ENCODE results near the gene MPC1L. TPM values are rescaled to one million over a fixed set of nuclear protein-coding genes. Genes with fewer than 3 reads are reported as not detected.

Gene MPC1L
- total RNA-seq: not detected

GRCh38 chrX:40623139-40623536 is at the start of gene MPC1L:
MPC1L (plus strand) TSS chrX:40623428; CDS start chrX:40623566, 138 bp downstream.

GRCh38 chrX:40580537-40581335 is 42.5 kb upstream of the MPC1L start, which contains the start of gene ATP6AP2:
ATP6AP2 (plus strand) TSS chrX:40580970; CDS start chrX:40581066, 96 bp downstream.

GRCh38 chrX:40647307-40648197 is 24.3 kb downstream of the MPC1L start, which contains the start of gene CXorf38:
CXorf38 (minus strand) TSS chrX:40647561; CDS start chrX:40647520, 41 bp downstream.

Other genes starting within 250 kb of the MPC1L start
- 162 TPM for gene ATP6AP2, start 42.5 kb upstream of the MPC1L start, total RNA-seq
- gene CXorf38, start 24.1 kb downstream of the MPC1L start, total RNA-seq: 8.8 TPM
- 25.6 TPM for gene MED14, start 112.1 kb downstream of the MPC1L start, total RNA-seq